Stimulated activated CD8-positive, alpha-beta memory T cell treated with anti-CD3 and anti-CD28 coated beads, Interleukin-2, amount 100 ng/mL, for 1 hour (primary cell): ENCODE data around the gene RTN4.

Source experiments
- DNase-seq, 2 donors: peaks; one replicate each; pipeline ENCODE4 v3.0.0-alpha.2; 2020; ENCODE audit warnings: low read depth in 2 of 2

Gene RTN4

GRCh38 chr2:54952425-54952824, 97.8 kb downstream of the RTN4 start:
- no peak for DNase-seq

GRCh38 chr2:54950811-54951210, 99.4 kb downstream of the RTN4 start:
- DNase-seq: no peak

- no peak for DNase-seq
Measured at GRCh38 chr2:54949431-54949830, 100.8 kb downstream of the RTN4 start.

- no peak for DNase-seq
Measured at GRCh38 chr2:54948120-54948519, 102.1 kb downstream of the RTN4 start.

GRCh38 chr2:54947646-54948045, 102.6 kb downstream of the RTN4 start:
- DNase-seq: no peak

- DNase-seq: no peak
Measured at GRCh38 chr2:54947136-54947535, 103.1 kb downstream of the RTN4 start.

GRCh38 chr2:54946220-54946805, 103.9 kb downstream of the RTN4 start:
- no peak for DNase-seq

GRCh38 chr2:54945391-54946219, 104.6 kb downstream of the RTN4 start:
- DNase-seq: no peak

GRCh38 chr2:54944724-54945326, 105.4 kb downstream of the RTN4 start:
- DNase-seq: no peak

- peak in 1 of 2 donors; percentile 18 for DNase-seq
Measured at GRCh38 chr2:54942373-54942772, 107.9 kb downstream of the RTN4 start.

GRCh38 chr2:54941248-54941984, 108.8 kb downstream of the RTN4 start:
- no peak for DNase-seq

- DNase-seq: no peak
Measured at GRCh38 chr2:54940723-54941122, 109.5 kb downstream of the RTN4 start.

- no peak for DNase-seq
Measured at GRCh38 chr2:54939446-54940118, 110.7 kb downstream of the RTN4 start.

GRCh38 chr2:54936766-54937165, 113.5 kb downstream of the RTN4 start:
- DNase-seq: no peak

GRCh38 chr2:54935389-54935788, 114.9 kb downstream of the RTN4 start:
- DNase-seq: no peak

- DNase-seq: no peak
Measured at GRCh38 chr2:54931473-54931872, 118.8 kb downstream of the RTN4 start.

GRCh38 chr2:54928719-54929118, 121.5 kb downstream of the RTN4 start:
- no peak for DNase-seq

- no peak for DNase-seq
Measured at GRCh38 chr2:54927751-54928615, 122.3 kb downstream of the RTN4 start.

- no peak for DNase-seq
Measured at GRCh38 chr2:54927085-54927750, 123.0 kb downstream of the RTN4 start.

GRCh38 chr2:54925022-54925421, 125.2 kb downstream of the RTN4 start:
- no peak for DNase-seq
